Measurements from ENCODE around the gene USP7.

Gene USP7

DNA sequence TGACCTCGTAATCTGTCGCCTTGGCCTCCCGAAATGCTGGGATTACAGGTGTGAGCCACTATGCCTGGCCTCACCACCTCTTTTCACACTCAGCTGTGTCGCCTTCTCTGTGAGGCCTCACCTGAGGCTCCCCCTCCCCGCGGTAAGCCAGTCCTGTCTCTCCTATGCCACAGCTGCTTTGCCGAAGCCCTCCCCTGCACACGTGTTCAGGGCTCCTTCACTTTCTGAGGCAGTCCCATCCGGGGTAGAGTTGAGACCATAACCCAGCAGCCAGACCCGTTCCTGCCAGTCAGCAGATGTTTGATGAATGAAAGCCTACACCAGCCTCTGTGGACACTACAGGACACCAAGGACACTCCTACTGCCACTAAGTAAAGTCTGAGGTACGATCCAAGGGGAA lies 10.6 kb downstream of the USP7 start:
- DNase-seq (ENCODE audit: low read depth in 1 of 2, low spot score in 1 of 2), result no peak

DNA sequence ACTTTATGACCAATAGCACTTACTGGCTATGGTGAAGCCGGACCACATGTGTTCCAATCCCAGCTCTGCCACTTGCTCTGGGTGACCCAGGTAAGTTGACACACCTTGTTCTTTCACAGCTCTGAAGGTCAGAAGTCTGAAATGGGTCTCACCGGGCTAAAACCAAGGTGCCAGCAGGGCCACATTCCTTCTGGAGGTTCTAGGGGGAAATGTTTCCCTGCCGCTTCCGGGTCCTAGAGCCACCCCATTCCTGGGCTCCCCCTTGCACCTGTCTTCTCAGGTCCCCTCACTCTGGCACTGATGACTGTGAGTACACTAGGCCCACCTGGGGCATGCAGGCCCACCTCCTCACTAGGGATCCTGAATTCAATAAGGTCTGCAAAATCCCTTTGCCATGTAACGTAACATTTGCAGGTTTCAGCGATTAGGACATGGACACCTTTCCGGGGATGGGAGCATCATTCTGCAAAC lies 11.4 kb downstream of the USP7 start:
- no peak for DNase-seq (ENCODE audit: low read depth in 1 of 2, low spot score in 1 of 2)

DNA sequence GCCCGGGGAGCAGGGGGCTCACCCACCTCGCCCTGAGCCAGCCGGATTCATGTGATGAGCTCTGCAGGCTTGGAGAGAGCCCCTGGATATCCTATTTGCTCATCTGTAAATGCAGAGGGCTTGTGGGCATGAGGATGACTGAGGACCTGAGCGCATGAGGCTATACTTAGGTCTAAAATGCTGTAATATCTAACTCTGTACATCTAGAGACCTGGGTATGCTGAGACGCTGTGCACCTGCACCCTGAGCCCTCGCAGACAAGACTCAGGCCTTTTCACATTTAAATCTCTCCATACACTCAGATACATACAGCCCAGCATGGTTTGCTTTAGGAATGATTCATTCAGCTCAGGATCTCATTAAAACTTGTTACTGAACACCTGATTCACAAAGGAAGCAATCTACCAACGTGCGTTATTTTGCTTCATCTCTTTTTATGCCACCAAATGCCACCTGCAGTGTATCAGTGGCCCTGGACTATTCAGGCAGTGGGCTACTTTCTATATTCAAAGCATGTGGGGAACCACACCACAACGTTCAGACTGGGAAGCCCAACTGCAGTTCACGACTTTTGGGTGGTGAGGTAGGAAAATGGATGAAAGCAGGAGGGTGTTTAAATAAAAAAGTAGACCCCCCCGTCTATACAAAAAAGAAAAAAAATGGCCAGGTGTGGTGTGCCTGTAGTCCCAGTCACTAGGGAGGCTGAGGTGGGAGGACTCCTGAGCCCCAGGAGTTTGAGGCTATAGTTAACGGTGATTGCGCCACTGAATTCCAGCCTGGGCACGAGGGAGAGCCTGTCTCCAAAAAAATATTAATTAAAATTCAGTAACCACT lies 12.0 kb downstream of the USP7 start:
- no peak for DNase-seq (ENCODE audit: low read depth in 1 of 2, low spot score in 1 of 2)

DNA sequence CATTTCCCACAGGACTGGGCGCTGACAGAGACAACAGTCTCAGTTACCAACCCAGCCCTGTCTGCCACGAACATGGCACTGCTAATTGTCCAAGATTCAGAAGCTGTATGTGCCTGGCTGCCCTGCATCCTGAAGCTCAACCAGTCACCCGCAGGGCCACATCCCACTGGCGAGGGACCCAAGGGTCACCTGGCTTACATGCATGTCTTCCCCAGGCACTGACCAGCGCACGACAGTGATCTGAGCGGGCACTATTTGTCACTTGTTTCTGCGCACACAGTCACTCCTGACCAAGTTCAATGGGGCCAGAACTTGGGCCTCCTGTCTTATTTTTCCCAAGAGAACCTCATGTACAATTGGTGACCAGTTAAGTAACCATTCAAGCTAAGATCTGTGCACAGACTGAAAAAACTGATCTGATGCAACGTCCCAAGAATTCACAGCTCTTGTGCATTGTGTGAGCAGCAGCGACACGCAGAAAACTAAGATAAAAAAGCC lies 13.1 kb downstream of the USP7 start:
- no peak for DNase-seq (ENCODE audit: low read depth in 1 of 2, low spot score in 1 of 2)

DNA sequence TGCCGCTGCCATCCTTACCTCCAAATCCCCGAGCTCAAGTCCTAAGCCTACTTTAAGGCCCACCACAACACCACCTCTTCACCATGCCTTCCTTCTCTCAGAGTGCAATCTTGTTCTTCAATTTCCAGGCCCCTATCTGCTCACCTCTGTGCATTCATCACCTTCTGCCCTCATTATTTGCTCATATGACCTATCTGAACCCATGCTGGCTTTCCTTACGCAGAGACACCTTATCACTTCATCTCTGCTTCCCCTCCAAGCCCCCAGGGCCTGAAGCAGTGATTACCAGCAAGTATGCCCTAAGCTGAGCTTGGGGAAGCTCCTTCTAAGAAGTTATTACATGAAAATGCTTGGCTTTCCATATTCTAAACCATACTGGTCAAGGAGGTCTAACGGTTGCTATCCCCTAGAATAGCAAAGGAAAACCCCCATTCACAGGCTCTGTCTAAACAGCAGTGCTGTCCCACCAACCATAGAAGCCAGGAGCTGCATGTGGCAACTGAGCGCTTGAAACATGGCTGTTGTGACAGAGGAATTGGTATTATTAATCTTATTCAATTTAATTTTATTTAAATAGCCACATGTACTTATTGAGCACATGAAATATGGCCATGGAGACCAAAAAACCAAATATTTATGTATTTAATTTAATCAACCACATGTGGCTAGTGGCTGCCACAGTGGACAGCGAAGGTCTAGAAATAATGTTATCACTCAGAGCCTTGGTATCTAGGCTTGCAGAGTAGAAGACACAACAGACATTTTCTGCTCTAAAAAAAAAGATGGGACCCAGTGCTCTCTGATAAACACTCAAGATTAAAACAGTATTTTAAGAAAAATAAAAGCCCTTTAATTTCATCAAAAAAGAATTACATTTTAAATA lies 13.9 kb downstream of the USP7 start:
- no peak for DNase-seq (ENCODE audit: low read depth in 1 of 2, low spot score in 1 of 2)

DNA sequence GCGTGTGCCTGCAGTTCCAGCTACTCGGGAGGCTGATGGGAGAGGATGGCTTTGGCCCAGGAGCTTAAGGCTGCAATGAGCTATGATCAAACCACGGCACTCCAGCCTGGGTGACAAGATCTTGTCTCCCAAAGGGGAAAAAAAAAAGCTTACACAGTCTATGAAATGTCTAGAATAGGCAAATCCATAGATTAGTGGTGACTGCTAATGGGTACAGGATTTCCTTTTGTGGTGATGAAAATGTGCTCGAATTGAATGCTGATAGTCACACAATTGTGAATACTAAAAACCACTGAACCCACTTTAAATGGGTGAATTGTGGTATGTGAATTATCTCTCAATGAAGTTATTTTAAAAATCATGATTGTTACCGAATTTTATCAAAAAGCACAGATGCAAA lies 14.9 kb downstream of the USP7 start:
- no peak for DNase-seq (ENCODE audit: low read depth in 1 of 2, low spot score in 1 of 2)

DNA sequence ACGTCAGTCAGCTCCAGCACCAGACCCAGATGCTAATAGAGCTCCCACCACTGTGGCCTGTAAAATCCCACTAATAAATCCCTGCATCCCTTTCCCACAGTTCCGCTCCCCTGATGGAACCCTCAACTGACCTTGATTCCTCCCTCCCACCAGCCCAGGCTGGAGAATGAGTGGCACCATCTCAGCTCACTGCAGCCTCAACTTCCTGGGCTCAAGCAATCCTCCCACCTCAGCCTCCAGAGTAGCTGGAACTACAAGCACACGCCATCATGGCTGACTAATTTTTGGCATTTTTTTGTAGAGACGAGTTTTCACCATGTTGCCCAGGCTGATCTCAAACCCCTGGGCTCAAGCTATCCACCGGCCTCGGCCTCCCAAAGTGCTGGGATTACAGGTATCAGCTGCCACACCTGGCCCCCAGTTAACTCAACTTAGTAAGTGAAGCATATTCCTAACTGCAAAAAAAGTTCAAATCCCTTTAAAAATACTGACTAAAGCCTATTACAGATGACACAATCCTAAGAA lies 15.6 kb downstream of the USP7 start:
- no peak for DNase-seq (ENCODE audit: low read depth in 1 of 2, low spot score in 1 of 2)

DNA sequence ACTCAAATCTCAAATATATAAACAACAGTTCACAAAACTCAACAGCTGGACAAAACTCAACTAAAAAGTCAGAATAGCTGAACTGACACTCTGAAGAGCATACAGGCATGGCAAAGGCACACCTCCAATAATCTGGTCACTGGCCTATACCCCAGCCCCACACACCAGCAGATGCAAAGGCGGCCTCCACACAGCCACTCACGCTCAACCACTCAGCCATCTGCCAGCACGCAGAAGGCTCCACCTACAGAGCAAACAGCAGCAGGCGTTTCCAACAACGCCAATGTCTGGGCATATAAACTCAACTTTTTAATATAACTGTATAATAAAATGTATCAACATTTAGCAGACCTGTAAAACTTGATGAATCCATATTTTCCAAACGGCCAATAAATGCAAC lies 17.2 kb downstream of the USP7 start:
- no peak for DNase-seq (ENCODE audit: low read depth in 1 of 2, low spot score in 1 of 2)

DNA sequence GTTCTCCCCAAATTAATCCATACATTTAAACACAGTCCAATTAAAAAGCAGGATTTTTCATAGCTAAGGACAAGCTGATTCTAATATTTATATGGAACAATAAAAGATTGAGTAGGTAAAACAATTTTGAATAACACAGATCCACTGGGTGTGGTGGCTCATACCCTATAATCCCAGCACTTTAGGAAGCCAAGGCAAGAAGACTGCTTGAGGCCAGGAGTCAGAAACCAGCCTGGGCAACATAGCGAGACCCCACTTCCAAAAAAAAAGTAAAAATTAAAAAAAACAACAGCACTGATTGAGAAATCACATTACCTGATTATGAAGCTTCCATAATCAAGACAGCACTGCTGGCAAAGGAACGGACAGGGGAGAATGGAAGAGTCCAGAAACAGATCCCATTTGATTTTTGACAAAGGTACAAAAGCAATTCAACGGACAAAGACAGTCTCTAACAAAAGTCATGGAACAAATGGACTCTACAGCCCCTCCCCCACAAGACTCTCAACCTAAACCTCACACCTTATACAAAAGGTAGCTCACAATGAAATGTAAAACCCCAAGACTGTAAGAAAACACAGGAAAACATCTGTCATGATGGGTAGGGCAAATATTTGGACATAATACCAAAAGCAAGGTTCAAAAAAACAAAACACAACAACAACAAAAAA lies 17.9 kb downstream of the USP7 start:
- DNase-seq (ENCODE audit: low read depth in 1 of 2, low spot score in 1 of 2), result no peak

DNA sequence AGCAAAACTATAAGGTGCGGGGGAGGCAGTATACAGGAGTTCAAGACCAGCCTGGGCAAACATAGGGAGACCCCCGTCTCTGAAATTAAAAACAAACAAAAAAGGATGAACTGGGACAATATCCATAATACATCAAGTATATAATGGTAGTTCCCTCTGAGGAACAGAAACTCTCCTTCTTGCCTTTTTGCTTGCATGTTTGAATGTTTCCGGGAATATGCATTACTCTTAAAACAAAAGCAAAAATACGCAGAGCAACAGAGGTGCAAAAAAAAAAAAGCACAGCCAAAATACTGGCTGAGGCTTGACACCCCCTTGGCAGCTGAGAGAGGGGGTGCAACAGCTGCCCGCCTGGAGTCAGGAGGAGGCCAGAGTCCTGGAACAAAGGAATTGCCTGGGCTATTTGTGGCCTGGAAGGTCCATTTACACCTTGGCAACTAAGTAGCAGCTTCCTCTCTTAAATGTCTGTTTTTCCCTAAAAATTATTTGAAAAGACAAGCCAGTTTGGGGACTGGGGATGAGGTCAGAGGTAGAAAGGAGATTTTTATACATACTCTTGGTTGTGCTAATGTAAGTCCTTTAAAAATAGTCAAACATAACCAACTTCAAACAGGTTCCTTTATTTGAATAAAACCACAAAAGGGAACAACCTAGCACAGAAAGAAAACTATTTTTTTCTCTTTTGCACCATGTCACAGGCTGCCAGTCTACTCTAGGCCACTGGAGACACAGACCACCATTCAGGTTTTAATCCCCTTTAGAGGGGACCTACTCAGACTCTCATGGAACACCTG lies 19.5 kb downstream of the USP7 start:
- no peak for DNase-seq (ENCODE audit: low read depth in 1 of 2, low spot score in 1 of 2)

DNA sequence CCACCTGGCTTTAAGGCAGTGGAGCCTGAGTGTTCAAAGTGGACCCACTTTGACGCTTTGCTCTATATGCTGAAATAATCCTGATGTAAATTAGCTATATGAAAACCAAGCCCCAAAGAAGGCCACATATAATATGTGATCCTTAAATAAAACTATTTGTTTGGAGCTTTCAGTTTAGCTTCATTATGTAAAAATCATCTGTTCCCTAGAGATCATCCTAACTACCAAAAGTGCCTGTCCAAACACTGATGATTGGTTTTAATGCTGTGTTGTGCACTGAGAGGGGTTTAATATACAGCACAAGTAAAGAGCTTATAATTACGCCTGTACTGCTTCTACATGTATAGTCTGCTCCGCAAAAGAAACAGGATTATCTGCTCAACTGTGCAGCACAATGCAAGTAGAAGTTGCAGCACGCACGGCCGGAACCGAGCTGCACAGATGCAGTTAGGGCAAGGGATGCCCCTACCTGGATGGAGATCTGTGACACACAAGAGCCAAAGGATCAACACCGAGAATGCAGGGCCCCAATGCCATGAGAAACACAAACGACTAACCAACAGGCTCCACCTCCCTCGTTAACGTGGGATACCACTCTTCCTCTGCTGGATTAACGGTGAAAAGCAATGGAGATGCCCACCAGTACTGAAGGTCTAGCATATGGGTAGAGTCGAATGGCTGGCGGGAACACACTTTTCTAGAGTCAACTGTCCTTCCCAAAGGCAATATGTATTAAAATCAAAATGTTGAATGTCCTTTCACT lies 20.5 kb downstream of the USP7 start:
- DNase-seq (ENCODE audit: low read depth in 1 of 2, low spot score in 1 of 2), result no peak

DNA sequence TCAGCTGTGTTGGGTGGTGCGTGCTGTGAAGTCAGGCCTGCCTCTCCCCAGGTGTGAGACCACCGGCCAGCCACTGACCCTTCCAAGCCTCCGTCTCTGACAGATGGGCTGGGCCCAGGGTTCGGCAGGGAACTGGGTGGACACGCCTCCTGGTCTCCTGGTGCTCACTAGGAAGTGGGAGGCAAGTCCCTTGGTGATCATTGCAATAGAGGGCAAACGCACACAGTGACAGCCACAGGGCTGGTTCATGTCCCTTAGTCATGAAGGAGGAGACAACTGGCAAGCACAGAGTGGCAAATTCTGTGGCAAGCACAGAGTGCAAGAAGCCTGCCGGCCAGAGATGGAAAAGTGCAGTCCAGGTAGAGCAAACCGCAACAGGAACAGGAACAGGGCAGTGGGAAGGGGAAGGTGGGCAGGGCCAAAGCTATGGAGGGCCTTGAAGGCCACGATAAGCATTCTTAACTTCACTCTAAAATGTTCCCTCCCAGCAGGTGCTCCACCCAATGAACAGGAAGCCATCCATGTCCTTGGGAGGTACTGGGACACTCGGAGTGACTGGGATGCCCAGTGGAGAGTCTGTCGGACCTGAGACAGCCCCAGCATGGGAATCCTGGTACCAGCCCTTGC lies 21.9 kb downstream of the USP7 start:
- DNase-seq (ENCODE audit: low read depth in 1 of 2, low spot score in 1 of 2), result no peak

DNA sequence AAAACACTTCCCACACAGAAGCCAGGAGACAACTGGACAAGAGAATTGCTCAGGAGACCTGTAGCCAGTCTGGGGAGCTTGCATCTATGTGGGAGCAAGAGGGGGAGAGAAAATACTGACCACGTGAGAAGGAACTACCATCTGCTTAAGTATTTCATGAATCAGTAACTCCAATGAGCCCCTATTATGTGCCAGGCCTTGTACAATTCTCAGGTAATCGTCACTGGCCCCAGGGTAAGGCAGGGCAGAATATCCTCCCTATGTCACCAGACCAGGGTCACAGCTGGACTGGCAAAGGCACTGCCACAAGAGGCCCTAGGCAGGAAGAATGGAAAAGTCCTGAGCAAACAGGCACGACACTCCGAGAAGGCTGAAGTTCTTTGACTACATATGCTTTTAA lies 25.9 kb downstream of the USP7 start:
- no peak for DNase-seq (ENCODE audit: low read depth in 1 of 2, low spot score in 1 of 2)

DNA sequence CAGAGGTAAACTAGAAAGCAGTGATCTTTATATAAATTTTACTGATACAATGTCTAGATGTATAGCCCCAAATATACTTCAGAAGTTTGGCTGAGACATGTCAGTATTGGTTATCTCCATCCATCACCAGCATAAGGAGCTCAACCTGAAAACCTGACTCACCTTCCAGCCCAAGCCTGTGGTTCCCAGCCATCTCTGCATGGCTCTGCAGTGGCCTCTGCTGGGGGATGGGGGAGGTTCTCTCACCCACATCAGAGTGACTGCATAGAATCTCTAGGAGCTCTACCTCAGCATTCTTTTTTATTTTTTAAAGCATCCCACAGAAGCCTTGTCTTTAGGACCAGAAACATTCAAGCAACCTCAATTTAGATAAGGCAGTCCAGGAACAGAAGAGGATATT lies 27.3 kb downstream of the USP7 start:
- DNase-seq (ENCODE audit: low read depth in 1 of 2, low spot score in 1 of 2), result peak; percentile 43 to 66

DNA sequence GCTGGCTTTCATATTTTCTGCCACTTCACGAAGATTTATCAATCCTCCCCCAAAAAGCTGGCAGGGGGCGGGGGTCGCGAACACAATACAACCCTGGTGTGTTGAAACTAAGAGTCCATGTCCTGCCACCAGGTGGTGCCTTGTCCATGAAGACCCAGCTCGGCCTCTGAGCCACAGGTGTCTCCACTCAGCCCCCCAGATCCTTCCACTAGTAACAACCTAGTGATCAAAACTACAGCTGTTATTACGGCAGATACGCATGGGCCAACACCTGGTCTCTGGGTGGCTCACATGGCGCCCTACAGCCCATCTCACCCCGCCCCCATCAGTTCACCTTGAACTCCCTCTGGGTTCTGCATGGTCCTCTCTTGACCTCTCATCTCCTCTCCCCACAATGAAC lies 27.7 kb downstream of the USP7 start:
- no peak for DNase-seq (ENCODE audit: low read depth in 1 of 2, low spot score in 1 of 2)

DNA sequence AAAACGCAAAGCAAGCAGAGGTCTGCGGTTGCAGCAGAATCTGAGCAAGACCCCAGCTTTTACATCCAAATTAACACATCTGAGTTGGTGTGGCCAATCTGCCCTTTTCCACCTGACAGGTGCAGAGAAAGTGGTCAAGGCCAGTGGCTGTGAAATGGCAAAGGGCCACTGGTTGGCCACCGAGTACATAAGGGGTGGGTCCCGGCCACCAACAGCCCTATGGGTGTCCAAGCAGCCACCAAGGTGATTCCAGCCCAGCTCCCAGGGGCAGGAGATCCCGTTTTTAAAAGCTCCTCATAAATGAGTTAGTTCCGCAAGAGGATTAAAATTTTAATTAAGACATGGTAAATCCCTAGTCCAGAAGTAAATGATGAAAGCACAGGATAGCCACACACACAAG lies 29.1 kb downstream of the USP7 start:
- no peak for DNase-seq (ENCODE audit: low read depth in 1 of 2, low spot score in 1 of 2)

DNA sequence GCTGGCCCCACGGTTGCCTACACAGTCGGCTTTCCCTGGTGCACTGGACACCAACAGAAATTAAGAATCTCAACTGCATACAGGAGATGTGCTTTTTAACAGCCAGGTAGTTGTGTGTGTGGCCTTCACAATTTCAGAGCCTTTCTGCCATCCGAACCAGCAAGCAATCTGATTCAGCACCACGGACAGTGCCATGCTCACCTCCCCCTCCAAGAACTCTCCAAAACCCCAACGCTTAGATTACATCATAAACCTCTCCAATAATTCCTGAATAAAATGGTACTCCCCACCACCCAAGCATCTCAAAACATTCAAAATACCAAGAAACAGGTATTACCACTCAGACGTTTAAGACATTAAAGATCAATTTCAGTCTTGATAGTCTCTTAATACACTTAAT lies 31.8 kb downstream of the USP7 start:
- peak; percentile 12 to 16 for DNase-seq (ENCODE audit: low read depth in 1 of 2, low spot score in 1 of 2)

DNA sequence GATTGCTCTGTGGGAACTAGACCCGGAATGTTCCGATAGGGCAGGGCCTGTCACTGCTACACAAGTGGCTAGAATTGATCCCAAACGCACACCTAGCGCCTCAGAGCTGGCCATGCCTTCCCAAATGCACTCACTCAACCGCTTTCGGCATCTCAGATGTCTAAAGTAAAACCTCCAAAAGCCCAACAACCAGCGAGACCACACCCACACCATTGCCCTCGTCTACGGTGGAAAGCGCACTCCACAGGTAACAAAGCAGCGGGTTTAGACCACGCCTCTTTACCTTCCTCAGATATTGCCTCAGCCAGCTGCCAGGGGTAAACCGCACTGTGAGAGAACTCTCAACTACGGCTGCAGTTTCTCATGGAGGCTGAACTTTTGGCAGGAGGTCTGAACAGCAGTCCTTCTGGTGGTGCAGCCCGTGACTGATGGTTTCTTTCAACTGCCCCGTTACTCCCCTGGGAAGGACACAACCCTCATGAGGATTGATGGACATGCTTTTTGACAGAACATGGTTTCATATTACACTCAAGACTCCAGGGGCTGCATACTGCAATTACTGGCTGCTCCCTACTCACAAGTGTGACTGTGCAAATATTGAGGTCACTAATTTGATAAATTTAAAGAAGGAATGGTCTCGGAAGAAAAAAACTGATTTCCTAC lies 34.5 kb downstream of the USP7 start:
- no peak for DNase-seq (ENCODE audit: low read depth in 1 of 2, low spot score in 1 of 2)

DNA sequence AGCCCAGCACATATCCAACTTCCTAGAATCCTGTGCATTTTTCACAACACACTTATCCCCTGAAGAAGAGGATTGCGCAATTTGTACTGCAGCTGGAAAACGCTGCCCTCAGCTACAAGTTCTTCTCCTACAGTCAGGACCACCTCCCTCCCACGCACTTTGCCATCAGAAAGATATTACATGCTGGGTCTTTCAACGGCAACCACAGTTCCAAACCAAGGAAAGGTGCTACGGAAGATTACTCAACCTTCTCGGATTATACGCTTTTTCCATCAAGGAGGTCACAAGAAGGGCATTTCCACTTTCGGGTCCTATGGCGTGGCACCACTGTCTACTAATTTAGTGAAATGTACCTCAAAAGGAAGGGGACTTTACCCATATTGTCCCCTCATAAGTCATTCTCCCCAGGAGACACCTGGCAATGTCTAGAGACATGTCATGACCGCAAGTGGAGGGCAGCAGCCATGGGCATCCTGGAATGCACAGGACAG lies 35.2 kb downstream of the USP7 start:
- peak in 1 of 2 donors; percentile 7 for DNase-seq (ENCODE audit: low read depth in 1 of 2, low spot score in 1 of 2)

Measured in activated T-helper 1 cell treated with anti-CD3 and anti-CD28 coated beads, Interleukin-2, amount 50 U/mL, for 16 hours (primary cell).